ENCODE data around the gene SYT1. TPM values are rescaled to one million over a fixed set of nuclear protein-coding genes. Genes with fewer than 3 reads are reported as not detected.

SYT1 gene
- total RNA-seq, 4 donors from 2014 or later, result 4.1 to 10.0 (median 6.7) TPM

- WGBS, result 83% methylated on average over 11 of the region's 11 CpGs
- Histone ChIP-seq H3K27ac (replicated peaks in 1 of 4) (no peak overlapping the region), H3K4me3 (no peak overlapping the region), H3K36me3 (no peaks in the 10 kb centered on the region), H3K27me3 (no peaks in the 10 kb centered on the region), H3K9me3 (no peaks in the 10 kb centered on the region), H3K4me1 (no peaks in the 10 kb centered on the region)
- TF ChIP-seq, protein P1, sequence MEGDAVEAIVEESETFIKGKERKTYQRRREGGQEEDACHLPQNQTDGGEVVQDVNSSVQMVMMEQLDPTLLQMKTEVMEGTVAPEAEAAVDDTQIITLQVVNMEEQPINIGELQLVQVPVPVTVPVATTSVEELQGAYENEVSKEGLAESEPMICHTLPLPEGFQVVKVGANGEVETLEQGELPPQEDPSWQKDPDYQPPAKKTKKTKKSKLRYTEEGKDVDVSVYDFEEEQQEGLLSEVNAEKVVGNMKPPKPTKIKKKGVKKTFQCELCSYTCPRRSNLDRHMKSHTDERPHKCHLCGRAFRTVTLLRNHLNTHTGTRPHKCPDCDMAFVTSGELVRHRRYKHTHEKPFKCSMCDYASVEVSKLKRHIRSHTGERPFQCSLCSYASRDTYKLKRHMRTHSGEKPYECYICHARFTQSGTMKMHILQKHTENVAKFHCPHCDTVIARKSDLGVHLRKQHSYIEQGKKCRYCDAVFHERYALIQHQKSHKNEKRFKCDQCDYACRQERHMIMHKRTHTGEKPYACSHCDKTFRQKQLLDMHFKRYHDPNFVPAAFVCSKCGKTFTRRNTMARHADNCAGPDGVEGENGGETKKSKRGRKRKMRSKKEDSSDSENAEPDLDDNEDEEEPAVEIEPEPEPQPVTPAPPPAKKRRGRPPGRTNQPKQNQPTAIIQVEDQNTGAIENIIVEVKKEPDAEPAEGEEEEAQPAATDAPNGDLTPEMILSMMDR (IDR thresholded peaks at IDR 0.05), result no peak
- no peak for TF ChIP-seq POLR2AphosphoS5 (IDR thresholded peaks at IDR 0.05)
- no peak for TF ChIP-seq POLR2A (IDR thresholded peaks at IDR 0.05; ENCODE audit: low read depth)
- no peak for TF ChIP-seq EP300 (IDR thresholded peaks at IDR 0.05)
- DNase-seq (ENCODE audit: extremely low spot score), result no peak
- intact Hi-C loops (cut with DNase I), result no loop called here
These were observed 87.4 kb downstream of the SYT1 start for GRCh38 chr12:78951803-78952551.

- Histone ChIP-seq H3K4me1 (no peaks in the 10 kb centered on the region), H3K4me3 (no peak overlapping the region), H3K27ac (replicated peaks in 1 of 4) (no peak overlapping the region), H3K9me3 (no peaks in the 10 kb centered on the region), H3K36me3 (no peaks in the 10 kb centered on the region), H3K27me3 (no peaks in the 10 kb centered on the region)
- intact Hi-C loops (cut with DNase I), result no loop called here
- DNase-seq (ENCODE audit: extremely low spot score), result no peak
- 85% methylated on average over 1 of the region's 1 CpG for WGBS
- TF ChIP-seq POLR2AphosphoS5 (IDR thresholded peaks at IDR 0.05) (no peak), EP300 (IDR thresholded peaks at IDR 0.05) (no peak), POLR2A (IDR thresholded peaks at IDR 0.05; ENCODE audit: low read depth) (no peak)
- TF ChIP-seq, protein P1 (IDR thresholded peaks at IDR 0.05), result no peak
These were observed 88.0 kb downstream of the SYT1 start for GRCh38 chr12:78952552-78952929.

DNA sequence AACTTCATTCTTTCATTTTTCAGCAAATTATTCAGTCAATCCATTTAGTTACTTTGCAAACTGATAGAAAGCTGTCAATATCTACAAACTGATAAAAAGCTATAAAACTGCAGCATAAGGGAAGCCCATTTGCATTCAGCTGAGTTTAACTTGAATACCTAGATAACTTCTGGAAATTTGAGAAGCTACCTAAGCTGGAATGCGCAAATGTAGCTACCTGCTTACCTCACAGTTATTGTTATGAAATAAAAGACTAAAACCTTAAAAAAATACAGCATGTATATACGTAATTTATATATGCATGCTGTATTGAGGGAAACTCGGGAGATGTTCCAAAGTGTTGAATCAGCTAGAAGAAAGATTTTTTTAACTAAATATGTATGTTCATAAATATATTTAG lies 94.4 kb downstream of the SYT1 start:
- TF ChIP-seq EP300 (IDR thresholded peaks at IDR 0.05) (no peak), POLR2AphosphoS5 (IDR thresholded peaks at IDR 0.05) (no peak), POLR2A (IDR thresholded peaks at IDR 0.05; ENCODE audit: low read depth) (no peak)
- TF ChIP-seq, protein P1 (IDR thresholded peaks at IDR 0.05), result no peak
- Histone ChIP-seq H3K4me3 (no peak overlapping the region), H3K4me1 (no peaks in the 10 kb centered on the region), H3K36me3 (no peaks in the 10 kb centered on the region), H3K27me3 (no peaks in the 10 kb centered on the region), H3K27ac (replicated peaks in 1 of 4) (no peak overlapping the region), H3K9me3 (no peaks in the 10 kb centered on the region)
- intact Hi-C loops (cut with DNase I), result no loop called here
- WGBS, result 88% methylated on average over 3 of the region's 3 CpGs
- no peak for DNase-seq (ENCODE audit: extremely low spot score)

- H3K9me3 ChIP-seq, result no peaks in the 10 kb centered on the region
- intact Hi-C loops (cut with DNase I), result no loop called here
- TF ChIP-seq POLR2AphosphoS5 (IDR thresholded peaks at IDR 0.05), result no peak
- TF ChIP-seq, protein P1 (IDR thresholded peaks at IDR 0.05), result no peak
- no peak for TF ChIP-seq POLR2A (IDR thresholded peaks at IDR 0.05; ENCODE audit: low read depth)
- no peak for TF ChIP-seq EP300 (IDR thresholded peaks at IDR 0.05)
- H3K36me3 ChIP-seq, result no peaks in the 10 kb centered on the region
- H3K27me3 ChIP-seq, result no peaks in the 10 kb centered on the region
- no peak overlapping the region for H3K27ac ChIP-seq (replicated peaks in 1 of 4)
- no peak overlapping the region for H3K4me3 ChIP-seq
- 70% methylated on average over 3 of the region's 3 CpGs for WGBS
- no peak for DNase-seq (ENCODE audit: extremely low spot score)
- no peaks in the 10 kb centered on the region for H3K4me1 ChIP-seq
These were observed 95.0 kb downstream of the SYT1 start for GRCh38 chr12:78959556-78959955.

DNA sequence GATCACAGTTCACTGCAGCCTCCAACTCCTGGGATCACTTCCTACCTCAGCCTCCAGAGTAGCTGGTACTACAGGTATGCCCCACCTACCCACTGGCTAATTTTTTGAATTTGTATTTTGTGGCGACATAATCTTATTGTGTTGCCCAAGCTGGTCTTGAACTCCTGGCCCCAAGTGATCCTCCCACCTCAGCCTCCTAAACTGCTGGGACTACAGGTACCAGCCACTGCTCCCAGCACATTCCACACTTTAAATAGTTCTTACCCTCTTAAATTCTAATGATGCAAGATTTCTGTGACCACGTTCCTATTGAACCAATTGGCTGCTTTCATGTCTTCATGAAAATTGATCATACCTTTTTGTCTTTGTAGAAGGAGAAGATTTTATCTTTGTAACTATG lies 96.6 kb downstream of the SYT1 start:
- Histone ChIP-seq H3K27ac (replicated peaks in 1 of 4) (no peak overlapping the region), H3K4me3 (no peak overlapping the region), H3K4me1 (no peaks in the 10 kb centered on the region), H3K27me3 (no peaks in the 10 kb centered on the region), H3K36me3 (no peaks in the 10 kb centered on the region), H3K9me3 (no peaks in the 10 kb centered on the region)
- WGBS, result 95% methylated on average over 2 of the region's 2 CpGs
- no peak for DNase-seq (ENCODE audit: extremely low spot score)
- no peak for TF ChIP-seq EP300 (IDR thresholded peaks at IDR 0.05)
- TF ChIP-seq, protein P1 (IDR thresholded peaks at IDR 0.05), result no peak
- TF ChIP-seq POLR2AphosphoS5 (IDR thresholded peaks at IDR 0.05), result no peak
- no peak for TF ChIP-seq POLR2A (IDR thresholded peaks at IDR 0.05; ENCODE audit: low read depth)
- intact Hi-C loops (cut with DNase I), result no loop called here
